Type B pancreatic cell (in vitro differentiated cells): ENCODE data around the gene ZNF850. TPM values are rescaled to one million over a fixed set of nuclear protein-coding genes. Genes with fewer than 3 reads are reported as not detected.
"Not testable (repeated sequence)": the region's sequence is repeated elsewhere in the genome, so short reads cannot be mapped to it uniquely, and the experiment has no call there.

ENCODE experiments used
- DNase-seq: peaks from one replicate; pipeline ENCODE4 v3.0.0; 2021; ENCODE audit warnings: mixed read lengths; ENCODE audit not compliant: unreplicated experiment; ENCODE audit errors: extremely low spot score
- H3K27ac Mint-ChIP-seq: 2 replicates; pipeline ENCODE4 v1.8.0; 2021; ENCODE audit warnings: mild to moderate bottlenecking, mixed read lengths
- H3K27me3 Mint-ChIP-seq: 2 replicates; pipeline ENCODE4 v1.8.0; 2021; ENCODE audit warnings: mixed read lengths
- H3K36me3 Mint-ChIP-seq: 2 replicates; pipeline ENCODE4 v1.8.0; 2021; ENCODE audit warnings: mixed read lengths
- H3K4me1 Mint-ChIP-seq: one replicate; pipeline ENCODE4 v1.8.0; 2021; ENCODE audit warnings: mixed read lengths; ENCODE audit not compliant: unreplicated experiment
- H3K4me3 Mint-ChIP-seq: 2 replicates; pipeline ENCODE4 v1.8.0; 2021; ENCODE audit warnings: mild to moderate bottlenecking, mixed read lengths
- H3K9me3 Mint-ChIP-seq: 2 replicates; pipeline ENCODE4 v1.8.0; 2021; ENCODE audit warnings: mixed read lengths
- total RNA-seq: library from RNA; stranded (reverse); gene quantifications from 2 replicates; pipeline ENCODE4 v1.2.1, GENCODE V29; 2021; ENCODE audit warnings: low replicate concordance
- TF ChIP-seq, protein P1 (sequence below): fragments of 200-600 bp; sonication (generic); conservative IDR thresholded peaks from 2 replicates; pipeline ENCODE4 v1.5.0; 2021; ENCODE audit warnings: antibody characterized with exemption, mild to moderate bottlenecking

The ZNF850 gene
- total RNA-seq, 1 donor from 2014 or later: 11.3 TPM

DNA sequence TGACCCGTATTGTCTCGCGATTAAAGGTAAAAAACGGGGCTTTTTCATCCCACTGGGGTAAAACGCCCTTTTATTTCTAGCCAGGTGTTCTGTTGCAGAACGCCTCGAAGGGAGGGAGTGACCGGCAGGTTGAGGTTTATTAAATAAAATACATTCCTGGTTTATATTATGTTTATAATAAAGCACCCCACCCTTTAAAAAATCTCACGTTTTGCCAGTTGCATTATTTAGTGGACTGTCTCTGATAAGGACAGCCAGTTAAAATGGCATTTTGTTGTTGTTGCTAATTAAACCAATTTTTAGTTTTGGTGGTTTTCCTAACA is 25.1 kb upstream of the ZNF850 start:
- Mint-ChIP-seq H3K4me3 (peak overlapping the region; percentile 89), H3K4me1 (no peaks in the 10 kb centered on the region), H3K27me3 (no peaks in the 10 kb centered on the region), H3K9me3 (peaks cover 14% of the 10 kb centered on the region), H3K36me3 (peaks cover 16% of the 10 kb centered on the region), H3K27ac (peak overlapping the region; percentile 90)
- TF ChIP-seq, protein P1, sequence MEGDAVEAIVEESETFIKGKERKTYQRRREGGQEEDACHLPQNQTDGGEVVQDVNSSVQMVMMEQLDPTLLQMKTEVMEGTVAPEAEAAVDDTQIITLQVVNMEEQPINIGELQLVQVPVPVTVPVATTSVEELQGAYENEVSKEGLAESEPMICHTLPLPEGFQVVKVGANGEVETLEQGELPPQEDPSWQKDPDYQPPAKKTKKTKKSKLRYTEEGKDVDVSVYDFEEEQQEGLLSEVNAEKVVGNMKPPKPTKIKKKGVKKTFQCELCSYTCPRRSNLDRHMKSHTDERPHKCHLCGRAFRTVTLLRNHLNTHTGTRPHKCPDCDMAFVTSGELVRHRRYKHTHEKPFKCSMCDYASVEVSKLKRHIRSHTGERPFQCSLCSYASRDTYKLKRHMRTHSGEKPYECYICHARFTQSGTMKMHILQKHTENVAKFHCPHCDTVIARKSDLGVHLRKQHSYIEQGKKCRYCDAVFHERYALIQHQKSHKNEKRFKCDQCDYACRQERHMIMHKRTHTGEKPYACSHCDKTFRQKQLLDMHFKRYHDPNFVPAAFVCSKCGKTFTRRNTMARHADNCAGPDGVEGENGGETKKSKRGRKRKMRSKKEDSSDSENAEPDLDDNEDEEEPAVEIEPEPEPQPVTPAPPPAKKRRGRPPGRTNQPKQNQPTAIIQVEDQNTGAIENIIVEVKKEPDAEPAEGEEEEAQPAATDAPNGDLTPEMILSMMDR: no peak
- no peak for DNase-seq

DNA sequence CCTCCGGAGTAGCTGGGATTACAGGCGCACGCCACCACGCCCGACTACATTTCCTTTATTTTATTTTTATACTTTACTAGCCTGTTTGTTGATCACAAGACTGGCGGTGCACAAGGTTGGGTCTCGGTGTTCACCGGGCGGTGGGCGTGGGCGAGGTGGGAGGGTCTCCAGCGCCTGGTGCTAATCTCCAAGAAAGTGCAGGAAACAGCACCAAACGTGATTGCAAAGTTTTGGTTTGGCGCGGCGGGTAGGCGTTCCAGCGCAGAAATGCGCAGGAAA is 24.0 kb upstream of the ZNF850 start:
- Mint-ChIP-seq H3K27me3 (no peaks in the 10 kb centered on the region), H3K36me3 (peaks cover 18% of the 10 kb centered on the region), H3K4me3 (no peak overlapping the region), H3K4me1 (no peaks in the 10 kb centered on the region), H3K27ac (no peak overlapping the region), H3K9me3 (peaks cover 21% of the 10 kb centered on the region)
- no peak for DNase-seq
- TF ChIP-seq, protein P1: no peak

DNA sequence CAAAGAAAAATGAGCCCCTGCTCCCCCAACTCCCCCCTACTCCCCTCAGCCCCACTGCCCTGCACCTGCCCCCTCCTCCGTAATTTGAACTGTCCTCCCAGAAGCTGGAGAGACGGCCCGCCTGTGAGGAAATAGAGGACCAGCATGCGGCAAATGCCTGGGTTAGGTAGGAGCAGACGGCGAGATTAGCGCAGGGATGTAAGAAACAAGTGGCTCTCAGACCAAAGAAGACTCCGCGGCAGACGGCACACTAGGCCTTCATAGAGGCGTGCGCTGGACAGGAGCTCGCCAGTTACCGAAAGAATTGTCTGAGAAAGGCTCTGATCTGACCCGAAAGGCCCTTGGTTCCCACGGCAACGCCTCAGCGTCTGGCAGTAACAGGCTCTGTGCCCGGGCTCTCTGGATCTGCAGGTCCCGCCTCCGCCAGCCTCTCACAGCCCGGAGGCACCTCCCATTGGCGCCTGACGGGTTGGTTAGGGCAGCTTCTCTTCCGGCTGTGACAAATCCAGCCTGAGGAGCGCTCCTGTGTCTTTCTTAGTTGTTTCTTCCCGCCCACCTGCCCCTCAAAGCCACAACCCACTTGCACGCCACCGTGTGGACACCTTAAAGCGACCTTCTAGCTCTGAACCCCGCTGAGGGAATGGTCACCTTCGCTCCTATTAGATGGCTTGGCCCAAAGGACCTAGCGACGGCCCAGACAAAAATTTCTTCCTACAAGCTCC is 19.0 kb upstream of the ZNF850 start:
- H3K27me3 Mint-ChIP-seq, H3K27ac Mint-ChIP-seq, H3K36me3 Mint-ChIP-seq, H3K4me1 Mint-ChIP-seq, H3K4me3 Mint-ChIP-seq, DNase-seq: not testable (repeated sequence)
- H3K9me3 Mint-ChIP-seq: peaks cover 17% of the 10 kb centered on the region

DNA sequence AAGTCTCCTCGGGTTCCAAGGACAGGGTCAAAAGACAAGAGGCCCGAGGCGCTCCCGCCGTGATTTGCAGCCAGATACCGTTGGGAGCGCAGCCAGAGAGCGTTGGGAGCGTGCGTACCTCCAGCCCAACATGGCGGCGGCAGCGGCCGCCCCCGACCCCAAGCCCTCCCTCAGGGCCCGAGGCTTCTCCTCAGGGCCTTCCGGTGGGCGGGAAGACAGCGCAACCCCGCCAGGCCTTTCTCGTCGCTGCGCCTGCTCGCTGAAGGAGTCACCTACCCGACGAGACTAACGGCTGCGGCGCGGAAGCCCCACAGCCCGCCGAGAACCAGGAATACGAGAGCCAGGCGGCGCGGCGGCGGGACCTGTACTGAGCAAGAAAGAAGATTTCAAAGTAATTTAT is 3.2 kb upstream of the ZNF850 start:
- H3K27me3 Mint-ChIP-seq: no peaks in the 10 kb centered on the region
- H3K4me1 Mint-ChIP-seq: peaks cover 17% of the 10 kb centered on the region
- H3K4me3 Mint-ChIP-seq: no peak overlapping the region
- TF ChIP-seq, protein P1: no peak
- DNase-seq: no peak
- H3K36me3 Mint-ChIP-seq: peaks cover 18% of the 10 kb centered on the region
- no peak overlapping the region for H3K27ac Mint-ChIP-seq
- H3K9me3 Mint-ChIP-seq: peaks cover 6% of the 10 kb centered on the region

DNA sequence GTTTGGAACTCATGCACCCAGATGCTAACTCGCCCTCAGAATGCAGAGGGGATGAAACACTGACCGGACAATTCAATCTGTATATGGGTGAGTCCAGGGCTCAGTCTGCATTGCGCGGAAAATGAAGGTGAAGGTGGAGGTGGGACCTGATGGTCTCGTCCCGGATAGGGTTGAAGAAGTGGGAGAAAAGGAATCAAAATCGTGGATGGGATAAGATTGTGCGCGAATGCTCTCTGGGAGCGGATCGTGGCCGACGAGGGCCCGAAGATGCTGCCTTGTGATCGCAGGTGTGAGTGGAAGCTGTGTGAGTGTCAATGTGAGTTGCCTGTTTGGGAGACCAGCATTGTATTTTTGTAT is 594 bp upstream of the ZNF850 start:
- Mint-ChIP-seq H3K27ac (peak overlapping the region; percentile 94), H3K9me3 (peaks cover 6% of the 10 kb centered on the region), H3K36me3 (peaks cover 22% of the 10 kb centered on the region), H3K4me3 (peak overlapping the region; percentile 97), H3K27me3 (no peaks in the 10 kb centered on the region), H3K4me1 (peaks cover 17% of the 10 kb centered on the region)
- TF ChIP-seq, protein P1: no peak
- no peak for DNase-seq

DNA sequence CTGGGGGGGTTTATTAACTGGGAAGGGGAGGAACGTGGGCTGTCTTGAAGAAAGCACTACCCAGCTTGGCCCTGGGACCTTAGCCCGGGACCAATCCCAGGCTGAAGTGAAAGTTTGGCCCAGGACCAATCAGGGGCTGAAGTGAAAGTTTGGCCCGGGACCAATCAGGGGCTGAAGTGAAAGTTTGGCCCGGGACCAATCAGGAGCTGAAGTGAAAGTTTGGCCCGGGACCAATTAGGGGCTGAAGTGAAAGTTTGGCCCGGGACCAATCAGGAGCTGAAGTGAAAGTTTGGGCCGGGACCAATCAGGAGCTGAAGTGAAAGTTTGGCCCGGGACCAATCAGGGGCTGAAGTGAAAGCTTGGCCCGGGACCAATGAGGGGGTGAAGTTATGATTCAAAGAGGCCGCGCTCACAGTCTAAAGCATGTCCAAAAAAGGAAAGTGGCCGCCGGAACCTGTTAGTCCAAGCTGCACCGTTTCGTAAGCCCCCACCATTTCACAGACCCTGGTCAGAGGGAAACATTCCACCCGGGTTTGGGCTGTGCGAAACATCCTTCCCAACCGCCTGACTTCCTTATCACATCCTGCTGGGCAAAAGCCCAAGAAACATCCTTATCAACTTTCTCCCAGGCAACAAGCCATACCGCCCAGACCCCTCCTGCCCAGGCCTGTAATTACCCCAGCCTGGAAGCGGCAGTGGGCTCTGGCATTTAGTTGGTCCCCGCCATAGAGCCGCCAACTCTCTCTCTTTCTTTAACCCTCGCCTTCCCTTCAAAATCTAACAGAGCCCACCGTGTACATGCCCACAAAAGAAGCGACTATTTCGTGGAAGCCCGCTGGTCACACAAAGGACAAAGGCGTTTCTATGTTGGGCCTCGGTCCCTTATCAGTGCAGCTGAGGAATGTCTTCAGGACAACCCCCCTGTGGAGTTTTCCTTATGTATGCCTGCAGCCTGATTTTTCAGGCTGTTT is 1.1 kb downstream of the ZNF850 start:
- TF ChIP-seq, protein P1: no peak
- H3K9me3 Mint-ChIP-seq: peaks cover 6% of the 10 kb centered on the region

More for the DNA sequence above, 1.1 kb downstream of the ZNF850 start:
- peaks cover 24% of the 10 kb centered on the region for H3K36me3 Mint-ChIP-seq
- H3K27me3 Mint-ChIP-seq: no peaks in the 10 kb centered on the region
- DNase-seq: no peak
- H3K4me3 Mint-ChIP-seq: peak overlapping the region; percentile 97
- H3K4me1 Mint-ChIP-seq: peaks cover 17% of the 10 kb centered on the region
- H3K27ac Mint-ChIP-seq: peak overlapping the region; percentile 94
